B cell (primary cell): Measurements from ENCODE around the gene AXL. TPM values are rescaled to one million over a fixed set of nuclear protein-coding genes. Genes with fewer than 3 reads are reported as not detected.

Source experiments
- ATAC-seq: fragments of 200-7000 bp; cut with Tn5 transposase; one replicate; pipeline ENCODE4 v1.10.0; 2021; ENCODE audit warnings: low read depth, mild to moderate bottlenecking, moderate number of reproducible peaks, moderate library complexity
- CTCF ChIA-PET: fragments of 350-600 bp; sonication (Branson Sonifier 250); formaldehyde crosslinking; loops from one replicate; lab custom pipeline; 2021; ENCODE audit warnings: antibody characterized with exemption, inconsistent platforms; lab: Charles Lee
- POLR2A ChIA-PET: fragments of 350-600 bp; sonication (Branson Sonifier 250); formaldehyde crosslinking; loops from one replicate; lab custom pipeline; 2021; ENCODE audit warnings: antibody characterized with exemption; lab: Charles Lee
- DNase-seq: peaks from one replicate; pipeline ENCODE4 v3.0.0; 2013
- H2AFZ ChIP-seq: 2 replicates; pipeline ENCODE4 v1.6.1; 2012; ENCODE audit warnings: mild to moderate bottlenecking, low read depth, low read length; ENCODE audit not compliant: insufficient read depth, poor library complexity, severe bottlenecking
- H3K27ac ChIP-seq, 2 donors: 1 replicate in 1 of 2; 2 replicates in 1 of 2; pipeline ENCODE4 v1.5.1; 2012 to 2013; ENCODE audit warnings: low read length in 2 of 2, mild to moderate bottlenecking in 2 of 2, moderate library complexity in 1 of 2
- H3K27me3 ChIP-seq, 4 experiments: fragments of 200-600 bp in 1 of 4; sonication (generic) in 1 of 4; replicated peaks in 1 of 4; 1 replicate in 2 of 4; 2 replicates in 2 of 4; pipeline versions ENCODE4 v1.6.1 to v1.7.0; 2013 to 2016; ENCODE audit warnings: low read length in 3 of 4, mild to moderate bottlenecking in 2 of 4, mixed read lengths in 1 of 4, moderate library complexity in 1 of 4; ENCODE audit not compliant: insufficient read depth in 4 of 4, control insufficient read depth in 3 of 4; ENCODE audit errors: control extremely low read depth in 1 of 4
- H3K36me3 ChIP-seq, 2 experiments: replicated peaks in 1 of 2; 1 replicate in 1 of 2; 2 replicates in 1 of 2; pipeline versions ENCODE4 v1.6.1 to v1.7.1; 2013; ENCODE audit warnings: low read length in 1 of 2; ENCODE audit not compliant: insufficient read depth in 2 of 2, control insufficient read depth in 1 of 2; ENCODE audit errors: control extremely low read depth in 1 of 2, extremely low read depth in 1 of 2
- H3K4me1 ChIP-seq, 2 donors: fragments of 200-600 bp in 1 of 2; sonication (generic) in 1 of 2; 1 replicate in 1 of 2; 2 replicates in 1 of 2; pipeline versions ENCODE4 v1.5.1 to v1.6.1; 2013 to 2017; ENCODE audit warnings: low read length in 2 of 2; ENCODE audit not compliant: control insufficient read depth in 2 of 2, insufficient read depth in 2 of 2
- H3K4me2 ChIP-seq: replicated peaks from 2 replicates; pipeline ENCODE3; 2012; ENCODE audit warnings: mild to moderate bottlenecking, low read depth, low read length; ENCODE audit not compliant: poor library complexity, severe bottlenecking
- H3K4me3 ChIP-seq, 5 experiments: fragments of 200-600 bp in 1 of 5; sonication (generic) in 1 of 5; 1 replicate in 3 of 5; 2 replicates in 2 of 5; pipeline versions ENCODE4 v1.5.1 to v1.7.0; 2011 to 2016; ENCODE audit warnings: low read length in 4 of 5, mild to moderate bottlenecking in 4 of 5, low read depth in 2 of 5, control low read depth in 1 of 5, moderate library complexity in 1 of 5; ENCODE audit not compliant: insufficient read depth in 1 of 5; ENCODE audit errors: control extremely low read depth in 1 of 5, extremely low read depth in 1 of 5
- H3K79me2 ChIP-seq: fragments of 200-600 bp; sonication (generic); one replicate; pipeline ENCODE4 v1.6.0; 2016; ENCODE audit warnings: low read length; ENCODE audit not compliant: control insufficient read depth, insufficient read depth
- H3K9ac ChIP-seq: fragments of 200-600 bp; sonication (generic); 2 replicates; pipeline ENCODE4 v1.6.1; 2017; ENCODE audit warnings: mild to moderate bottlenecking, low read length, moderate library complexity
- H3K9me3 ChIP-seq, 3 donors: one replicate each; pipeline versions ENCODE4 v1.6.1 to v1.7.1; 2013; ENCODE audit warnings: low read length in 2 of 3; ENCODE audit not compliant: control insufficient read depth in 2 of 3, insufficient read depth in 1 of 3; ENCODE audit errors: control extremely low read depth in 1 of 3
- H4K20me1 ChIP-seq: 2 replicates; pipeline ENCODE4 v1.6.0; 2012; ENCODE audit warnings: mild to moderate bottlenecking, low read length; ENCODE audit not compliant: insufficient read depth, control insufficient read depth, poor library complexity, severe bottlenecking
- H3K27ac Mint-ChIP-seq: one replicate; pipeline ENCODE4 v1.8.0; 2021; ENCODE audit warnings: mixed read lengths
- H3K27me3 Mint-ChIP-seq: one replicate; pipeline ENCODE4 v1.8.0; 2021; ENCODE audit warnings: mixed read lengths
- H3K4me1 Mint-ChIP-seq: one replicate; pipeline ENCODE4 v1.8.0; 2021; ENCODE audit warnings: mixed read lengths
- H3K4me3 Mint-ChIP-seq: one replicate; pipeline ENCODE4 v1.8.0; 2021; ENCODE audit warnings: mixed read lengths
- H3K9me3 Mint-ChIP-seq: one replicate; pipeline ENCODE4 v1.8.0; 2022; ENCODE audit warnings: mixed read lengths; ENCODE audit not compliant: insufficient read depth
- EZH2 ChIP-seq: IDR thresholded peaks from 2 replicates; pipeline ENCODE4 v1.6.1; 2012; ENCODE audit warnings: borderline replicate concordance, low read depth, mild to moderate bottlenecking, moderate library complexity, low read length; ENCODE audit not compliant: insufficient read depth, poor library complexity, severe bottlenecking
- WGBS: methylation state at CpG from one replicate; pipeline ENCODE4 v1.1.5; 2013; ENCODE audit warnings: missing lambda C conversion rate; ENCODE audit not compliant: insufficient coverage; 5-methylcytosine and 5-hydroxymethylcytosine counted together
- intact Hi-C: fragments of 100-400 bp; cut with micrococcal nuclease; formaldehyde crosslinking; loops from one replicate; pipeline ENCODE4 v1.10.0; 2022
- polyA plus RNA-seq: library from polyadenylated mRNA; depleted of rRNA; stranded (reverse); fragments of >200 nt; gene quantifications from 2 replicates; pipeline ENCODE4 v1.2.3, GENCODE V29; 2012
- total RNA-seq, 2 donors: library from RNA; stranded (reverse); fragments of 120-200 nt in 1 of 2; gene quantifications; 1 replicate in 1 of 2; 2 replicates in 1 of 2; pipeline versions ENCODE4 v1.2.3 to v1.2.4, GENCODE V29; 2013 to 2022
- TF ChIP-seq, protein P1 (sequence below): fragments of 200-600 bp; IDR thresholded peaks from one replicate; pipeline ENCODE4 v1.8.0; 2022; ENCODE audit warnings: antibody characterized with exemption, mild to moderate bottlenecking

The AXL gene
- total and polyA plus RNA-seq, 2 donors (not counting 1 experiment from before 2014, with no cell fraction given), result not detected

DNA sequence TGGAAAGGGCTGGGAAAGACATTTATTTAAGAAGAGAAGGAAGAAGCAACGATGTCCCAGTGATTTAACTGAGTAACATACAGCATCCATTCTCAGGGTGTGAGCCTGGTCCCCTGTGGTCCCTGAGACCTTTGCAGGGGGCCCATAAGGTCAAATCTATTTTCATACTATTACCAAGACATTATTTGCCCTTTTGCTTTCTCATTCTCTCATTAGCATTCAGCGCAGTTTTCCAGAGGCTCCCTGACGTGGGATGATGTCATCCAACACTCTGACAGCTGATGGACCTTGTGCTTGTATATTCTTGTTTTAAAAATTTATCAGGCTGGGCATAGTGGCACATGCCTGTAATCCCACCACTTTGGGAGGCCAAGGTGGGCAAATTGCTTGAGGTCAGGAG lies 26.8 kb downstream of the AXL start:
- DNase-seq (no peak), ATAC-seq (no peak)
- H3K9me3 ChIP-seq, result peaks cover 0 to 6% (median 0%) of the 10 kb centered on the region in 3 donors
- no peaks in the 10 kb centered on the region for H3K36me3 ChIP-seq
- POLR2A ChIA-PET, result no interaction called here
- intact Hi-C loops, result no loop called here
- H3K4me2 ChIP-seq, result no peak overlapping the region
- H4K20me1 ChIP-seq, result no peaks in the 10 kb centered on the region
- peaks cover 0 to 8% (median 0%) of the 10 kb centered on the region in 4 experiments for H3K27me3 ChIP-seq
- H3K4me3 Mint-ChIP-seq, result no peak overlapping the region
- no peak overlapping the region for H2AFZ ChIP-seq
- no peaks in the 10 kb centered on the region for H3K4me1 Mint-ChIP-seq
- H3K9ac ChIP-seq, result no peak overlapping the region
- no peak overlapping the region for H3K27ac ChIP-seq
- CTCF ChIA-PET, result no interaction called here
- no peak overlapping the region for H3K27ac Mint-ChIP-seq
- H3K27me3 Mint-ChIP-seq, result peaks cover 2% of the 10 kb centered on the region
- no peaks in the 10 kb centered on the region for H3K79me2 ChIP-seq
- TF ChIP-seq EZH2, result no peak
- TF ChIP-seq, protein P1, sequence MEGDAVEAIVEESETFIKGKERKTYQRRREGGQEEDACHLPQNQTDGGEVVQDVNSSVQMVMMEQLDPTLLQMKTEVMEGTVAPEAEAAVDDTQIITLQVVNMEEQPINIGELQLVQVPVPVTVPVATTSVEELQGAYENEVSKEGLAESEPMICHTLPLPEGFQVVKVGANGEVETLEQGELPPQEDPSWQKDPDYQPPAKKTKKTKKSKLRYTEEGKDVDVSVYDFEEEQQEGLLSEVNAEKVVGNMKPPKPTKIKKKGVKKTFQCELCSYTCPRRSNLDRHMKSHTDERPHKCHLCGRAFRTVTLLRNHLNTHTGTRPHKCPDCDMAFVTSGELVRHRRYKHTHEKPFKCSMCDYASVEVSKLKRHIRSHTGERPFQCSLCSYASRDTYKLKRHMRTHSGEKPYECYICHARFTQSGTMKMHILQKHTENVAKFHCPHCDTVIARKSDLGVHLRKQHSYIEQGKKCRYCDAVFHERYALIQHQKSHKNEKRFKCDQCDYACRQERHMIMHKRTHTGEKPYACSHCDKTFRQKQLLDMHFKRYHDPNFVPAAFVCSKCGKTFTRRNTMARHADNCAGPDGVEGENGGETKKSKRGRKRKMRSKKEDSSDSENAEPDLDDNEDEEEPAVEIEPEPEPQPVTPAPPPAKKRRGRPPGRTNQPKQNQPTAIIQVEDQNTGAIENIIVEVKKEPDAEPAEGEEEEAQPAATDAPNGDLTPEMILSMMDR, result no peak
- no peaks in the 10 kb centered on the region for H3K4me1 ChIP-seq
- no peaks in the 10 kb centered on the region for H3K9me3 Mint-ChIP-seq
- H3K4me3 ChIP-seq, result no peak overlapping the region
- WGBS, result no CpG with 5 or more reads among the region's 3 CpGs

DNA sequence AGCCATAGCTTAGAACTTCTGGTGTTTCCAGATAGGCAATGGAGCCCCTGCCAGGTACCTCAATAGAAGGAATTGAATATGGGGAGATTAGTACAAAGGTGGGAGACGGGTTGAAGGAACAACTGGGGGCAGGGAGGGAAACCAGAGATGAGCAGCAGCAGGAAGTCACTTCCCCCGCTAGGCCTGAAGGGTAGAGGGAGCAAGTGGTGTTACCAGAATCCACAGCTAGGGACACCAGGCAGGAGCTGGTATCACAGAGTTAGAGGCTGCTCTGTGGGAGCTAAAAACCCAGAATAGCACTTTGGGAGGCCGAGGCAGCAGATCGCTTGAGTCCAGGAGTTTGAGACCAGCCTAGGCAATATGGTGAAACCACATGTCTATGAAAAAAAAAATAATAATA lies 29.9 kb downstream of the AXL start:
- H2AFZ ChIP-seq, result no peak overlapping the region
- DNase-seq (no peak), ATAC-seq (no peak)
- no peak overlapping the region for H3K4me2 ChIP-seq
- H3K27ac ChIP-seq, result no peak overlapping the region
- no peak overlapping the region for H3K9ac ChIP-seq
- H3K36me3 ChIP-seq, result no peaks in the 10 kb centered on the region
- Mint-ChIP-seq H3K4me3 (no peak overlapping the region), H3K27me3 (peaks cover 7% of the 10 kb centered on the region), H3K27ac (no peak overlapping the region), H3K4me1 (no peaks in the 10 kb centered on the region), H3K9me3 (no peaks in the 10 kb centered on the region)
- CTCF ChIA-PET, result interaction anchor here (0.7 kb wide), 1 partner anchor 15 kb away, joined by 3 read pairs; no protein-coding TSS in a partner anchor
- no peak overlapping the region for H3K4me3 ChIP-seq
- no peaks in the 10 kb centered on the region for H3K79me2 ChIP-seq
- intact Hi-C loops, result no loop called here
- POLR2A ChIA-PET, result no interaction called here
- H4K20me1 ChIP-seq, result no peaks in the 10 kb centered on the region
- WGBS, result 75% methylated on average over 2 of the region's 4 CpGs
- TF ChIP-seq, protein P1, result no peak
- TF ChIP-seq EZH2, result no peak
- peaks cover 0 to 6% (median 0%) of the 10 kb centered on the region in 3 donors for H3K9me3 ChIP-seq
- H3K27me3 ChIP-seq, result peaks cover 0 to 2% (median 0%) of the 10 kb centered on the region in 4 experiments
- no peaks in the 10 kb centered on the region for H3K4me1 ChIP-seq
